ENCODE data around the gene NAT8L.

Gene NAT8L

DNA sequence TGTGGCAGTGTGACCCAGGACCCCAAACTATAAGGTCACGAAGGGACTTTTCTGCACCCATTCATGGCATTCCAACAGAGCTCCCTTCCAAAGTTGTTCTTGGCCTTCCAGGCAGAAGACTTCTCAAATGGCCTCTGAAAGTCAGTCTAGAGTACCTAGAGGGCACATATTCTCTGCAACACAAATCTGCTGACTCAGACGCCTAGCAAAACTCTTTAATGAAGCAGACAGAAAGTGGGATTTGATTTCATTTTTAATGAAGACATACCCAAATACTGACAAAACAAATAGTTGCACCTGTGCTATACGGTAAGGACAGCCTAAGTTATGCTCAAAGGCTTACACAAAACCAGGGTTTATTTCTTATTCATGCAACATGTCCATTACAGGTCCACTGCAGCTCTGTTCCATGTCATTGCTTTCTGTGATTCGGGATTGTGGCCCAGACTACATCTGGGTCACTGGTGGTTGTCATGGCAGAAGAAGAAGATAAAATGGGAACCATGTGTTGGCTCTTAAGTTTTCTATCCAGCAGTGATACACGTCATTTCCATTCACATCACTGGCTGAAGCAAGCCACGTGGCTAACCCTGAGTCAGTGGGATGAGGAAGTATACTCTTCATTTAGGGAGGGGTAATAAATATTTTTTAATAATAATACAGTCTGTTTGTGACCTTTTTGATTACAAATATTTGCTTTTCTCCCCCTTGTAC lies 57.7 kb downstream of the NAT8L start:
- no peak overlapping the region for H3K4me2 ChIP-seq (ENCODE audit: low read length)
- no peaks in the 10 kb centered on the region for H3K4me1 ChIP-seq (ENCODE audit: control insufficient read depth, insufficient read depth, low read length)
- H3K9ac ChIP-seq (ENCODE audit: low read depth, low read length) = no peak overlapping the region
- H3K36me3 ChIP-seq (ENCODE audit: insufficient read depth, low read length) = no peaks in the 10 kb centered on the region
- H3K27me3 ChIP-seq (ENCODE audit: control insufficient read depth, insufficient read depth, low read length) = no peaks in the 10 kb centered on the region
- H3K9me3 ChIP-seq (replicated peaks; ENCODE audit: low read length) = no peaks in the 10 kb centered on the region
- H3K4me3 ChIP-seq (ENCODE audit: low read length) = no peak overlapping the region
